Measurements from ENCODE around the gene MYH6. TPM values are rescaled to one million over a fixed set of nuclear protein-coding genes. Genes with fewer than 3 reads are reported as not detected.

Gene MYH6
- total and polyA plus RNA-seq, 12 donors = 76.6 to 7,525 (median 314) TPM

DNA sequence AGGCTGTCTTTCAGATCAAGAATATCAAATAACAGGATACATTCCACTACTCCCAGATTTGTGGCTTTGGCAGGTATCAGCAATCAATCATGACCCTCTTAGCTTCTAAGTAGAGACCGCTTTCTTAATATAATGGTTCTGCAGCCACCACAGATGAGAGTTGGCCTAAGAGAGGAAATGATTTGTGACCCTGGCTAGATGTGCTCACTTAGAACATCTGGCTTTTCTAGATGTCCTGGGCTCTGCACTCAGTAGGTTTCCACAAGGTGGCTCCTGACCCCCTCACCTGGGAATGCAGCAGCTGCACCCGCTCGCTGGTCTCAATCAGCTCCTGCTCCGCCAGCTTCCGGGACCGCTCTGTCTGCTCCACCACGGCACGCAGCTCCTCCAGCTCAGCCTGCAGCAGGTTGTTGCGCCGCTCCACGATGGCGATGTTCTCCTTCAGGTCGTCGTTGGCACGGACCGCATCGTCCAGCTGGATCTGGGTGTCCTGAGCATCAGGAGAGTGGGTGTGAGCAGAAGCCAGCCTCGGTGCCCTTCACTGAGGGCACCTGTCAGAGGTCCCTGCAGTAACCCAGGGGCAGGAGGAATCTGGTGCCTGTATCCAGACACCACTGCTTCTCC lies 22.3 kb downstream of the MYH6 start:
- H3K4me1 ChIP-seq = peaks cover 0 to 28% (median 0%) of the 10 kb centered on the region in 9 donors
- intact Hi-C loops (cut with DNase I) = loop anchor here in 2 of 10 donors (10.0 kb wide), 2 partner anchors 69 to 121 kb away; no protein-coding TSS in a partner anchor
- H3K27ac ChIP-seq = no peak overlapping the region
- H3K9me3 ChIP-seq = no peaks in the 10 kb centered on the region
- H3K4me3 ChIP-seq = no peak overlapping the region
- TF ChIP-seq, protein P1, sequence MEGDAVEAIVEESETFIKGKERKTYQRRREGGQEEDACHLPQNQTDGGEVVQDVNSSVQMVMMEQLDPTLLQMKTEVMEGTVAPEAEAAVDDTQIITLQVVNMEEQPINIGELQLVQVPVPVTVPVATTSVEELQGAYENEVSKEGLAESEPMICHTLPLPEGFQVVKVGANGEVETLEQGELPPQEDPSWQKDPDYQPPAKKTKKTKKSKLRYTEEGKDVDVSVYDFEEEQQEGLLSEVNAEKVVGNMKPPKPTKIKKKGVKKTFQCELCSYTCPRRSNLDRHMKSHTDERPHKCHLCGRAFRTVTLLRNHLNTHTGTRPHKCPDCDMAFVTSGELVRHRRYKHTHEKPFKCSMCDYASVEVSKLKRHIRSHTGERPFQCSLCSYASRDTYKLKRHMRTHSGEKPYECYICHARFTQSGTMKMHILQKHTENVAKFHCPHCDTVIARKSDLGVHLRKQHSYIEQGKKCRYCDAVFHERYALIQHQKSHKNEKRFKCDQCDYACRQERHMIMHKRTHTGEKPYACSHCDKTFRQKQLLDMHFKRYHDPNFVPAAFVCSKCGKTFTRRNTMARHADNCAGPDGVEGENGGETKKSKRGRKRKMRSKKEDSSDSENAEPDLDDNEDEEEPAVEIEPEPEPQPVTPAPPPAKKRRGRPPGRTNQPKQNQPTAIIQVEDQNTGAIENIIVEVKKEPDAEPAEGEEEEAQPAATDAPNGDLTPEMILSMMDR (IDR thresholded peaks at IDR 0.05) = no peak
- no peak for ATAC-seq
- H3K36me3 ChIP-seq = peaks cover 0 to 93% (median 8%) of the 10 kb centered on the region in 9 donors
- peaks cover 0 to 4% (median 0%) of the 10 kb centered on the region in 7 donors for H3K27me3 ChIP-seq
- 77 to 87% methylated on average over 18 of the region's 18 CpGs for WGBS, 2 donors
- no peak for DNase-seq

DNA sequence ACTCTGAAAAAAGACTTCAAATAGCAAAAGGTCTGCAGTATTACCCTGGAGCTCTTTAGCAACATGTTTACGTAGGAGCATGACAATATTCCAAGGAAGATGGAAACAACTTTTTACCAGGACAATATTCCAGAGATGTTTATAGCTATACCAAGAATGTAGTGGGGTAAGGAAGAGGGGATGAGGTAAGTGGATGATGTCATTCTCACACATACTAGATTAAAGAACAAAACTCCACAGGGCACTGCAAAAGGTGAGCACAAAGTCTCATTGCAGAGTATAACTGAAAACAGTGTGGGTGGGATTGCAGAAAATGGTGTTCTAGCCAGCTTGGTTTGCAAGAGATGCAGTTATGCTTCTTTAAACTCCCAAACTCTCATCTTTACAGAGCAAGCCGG lies 22.8 kb downstream of the MYH6 start:
- Histone ChIP-seq H3K9me3 (no peaks in the 10 kb centered on the region), H3K4me1 (peaks cover 0 to 34% (median 0%) of the 10 kb centered on the region in 9 donors), H3K4me3 (no peak overlapping the region), H3K27ac (no peak overlapping the region), H3K36me3 (peaks cover 0 to 94% (median 8%) of the 10 kb centered on the region in 9 donors), H3K27me3 (peaks cover 0 to 7% (median 0%) of the 10 kb centered on the region in 7 donors)
- ATAC-seq = no peak
- DNase-seq = no peak
- WGBS, 2 donors = 79 to 80% methylated on average over 2 of the region's 2 CpGs
- intact Hi-C loops (cut with DNase I) = loop anchor here in 2 of 10 donors (10.0 kb wide), 2 partner anchors 70 to 120 kb away; no protein-coding TSS in a partner anchor
- TF ChIP-seq, protein P1 (IDR thresholded peaks at IDR 0.05) = no peak

DNA sequence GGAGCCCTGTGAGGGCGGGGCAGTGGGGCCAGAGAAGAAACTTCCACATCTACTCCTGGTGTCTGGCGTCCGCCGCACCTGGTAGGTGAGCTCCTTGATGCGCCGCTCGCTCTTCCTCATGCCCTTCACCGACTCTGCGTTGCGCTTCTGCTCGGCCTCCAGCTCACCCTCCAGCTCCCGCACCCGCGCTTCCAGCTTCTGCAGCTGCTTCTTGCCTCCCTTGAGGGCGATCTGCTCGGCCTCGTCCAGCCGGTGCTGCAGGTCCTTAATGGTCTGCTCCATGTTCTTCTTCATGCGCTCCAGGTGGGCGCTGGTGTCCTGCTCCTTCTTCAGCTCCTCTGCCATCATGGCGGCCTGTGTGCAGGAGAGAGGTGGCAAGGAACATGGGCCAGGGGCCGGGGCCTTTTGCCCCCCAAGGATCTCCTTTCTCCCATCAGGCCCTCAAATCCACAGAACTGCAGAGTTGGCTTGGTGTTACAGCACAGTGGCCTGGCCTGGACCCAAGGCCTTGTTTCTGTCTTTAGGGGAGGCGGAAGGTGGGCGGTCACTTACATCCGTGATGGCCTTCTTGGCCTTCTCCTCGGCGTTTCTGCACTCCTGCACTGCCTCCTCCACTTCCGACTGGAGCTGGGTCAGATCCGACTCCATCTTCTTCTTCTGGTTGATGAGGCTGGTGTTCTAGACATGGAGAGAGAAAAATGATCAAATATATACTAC lies 23.6 kb downstream of the MYH6 start:
- 80 to 82% methylated on average over 29 of the region's 29 CpGs for WGBS, 2 donors
- ATAC-seq (no peak), DNase-seq (no peak)
- H3K27me3 ChIP-seq = peaks cover 0 to 7% (median 0%) of the 10 kb centered on the region in 7 donors
- TF ChIP-seq, protein P1 (IDR thresholded peaks at IDR 0.05) = no peak
- no peak overlapping the region for H3K27ac ChIP-seq
- peaks cover 0 to 92% (median 8%) of the 10 kb centered on the region in 9 donors for H3K36me3 ChIP-seq
- H3K4me1 ChIP-seq = peaks cover 0 to 35% (median 0%) of the 10 kb centered on the region in 9 donors
- no peaks in the 10 kb centered on the region for H3K9me3 ChIP-seq
- no peak overlapping the region for H3K4me3 ChIP-seq
- intact Hi-C loops (cut with DNase I) = loop anchor here in 4 of 10 donors (5.0 to 10.0 kb wide), 3 partner anchors 57 to 120 kb away; no protein-coding TSS in a partner anchor

DNA sequence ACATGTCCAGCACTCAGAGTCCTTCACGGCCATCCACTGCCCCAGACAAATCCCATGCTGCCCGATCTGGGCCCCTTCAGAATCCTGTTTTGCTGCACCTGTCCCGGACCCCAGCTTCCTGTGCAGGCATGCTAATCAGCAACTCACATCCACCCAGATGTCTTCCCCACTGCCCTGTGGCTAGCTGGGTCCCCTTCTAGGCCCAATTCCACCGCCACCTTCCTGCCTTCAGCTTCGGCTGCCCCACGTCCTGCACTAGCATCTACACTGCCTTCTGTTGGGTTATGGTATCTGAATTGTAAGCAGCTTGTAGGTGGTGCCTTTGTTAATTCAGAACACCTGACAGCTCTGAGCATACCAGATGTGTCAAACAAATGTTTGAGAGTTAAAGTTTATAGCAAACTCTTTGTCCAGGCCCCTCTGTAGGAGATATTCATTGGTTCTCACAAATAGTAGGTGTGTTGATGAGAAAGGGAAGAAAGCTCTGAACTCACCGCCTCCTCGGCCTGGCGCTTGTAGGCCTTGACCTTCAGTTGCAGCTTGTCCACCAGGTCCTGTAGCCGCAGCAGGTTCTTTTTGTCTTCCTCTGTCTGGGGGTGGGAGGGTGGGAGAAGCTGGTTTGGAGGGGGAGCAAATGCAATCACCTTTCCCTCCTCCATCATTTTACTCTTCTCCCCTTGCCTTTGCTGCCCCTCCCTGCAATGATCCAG lies 25.2 kb downstream of the MYH6 start:
- peaks cover 0 to 76% (median 8%) of the 10 kb centered on the region in 9 donors for H3K36me3 ChIP-seq
- intact Hi-C loops (cut with DNase I) = loop anchor here in 4 of 10 donors (5.0 to 10.0 kb wide), 3 partner anchors 56 to 118 kb away; no protein-coding TSS in a partner anchor
- peaks cover 0 to 29% (median 0%) of the 10 kb centered on the region in 9 donors for H3K4me1 ChIP-seq
- no peak overlapping the region for H3K27ac ChIP-seq
- H3K27me3 ChIP-seq = peaks cover 0 to 7% (median 0%) of the 10 kb centered on the region in 7 donors
- no peak for ATAC-seq
- TF ChIP-seq, protein P1 (IDR thresholded peaks at IDR 0.05) = no peak
- WGBS, 2 donors = 67 to 74% methylated on average over 10 of the region's 10 CpGs
- H3K4me3 ChIP-seq = no peak overlapping the region
- no peak for DNase-seq
- H3K9me3 ChIP-seq = no peaks in the 10 kb centered on the region

All from heart right ventricle (tissue), 16 donors.